IMR-90 (cell line): ENCODE data around the gene FCN1.

ENCODE experiments used
- BHLHE40 ChIP-seq: fragments of 150-350 bp; IDR thresholded peaks from 2 replicates; pipeline ENCODE4 v1.6.1; 2016; ENCODE audit warnings: mild to moderate bottlenecking, low read depth, low read length
- CHD1 ChIP-seq: IDR thresholded peaks from 2 replicates; pipeline ENCODE4 v1.6.1; 2012; ENCODE audit warnings: low read depth, low read length, improper control_type of control experiment
- MAZ ChIP-seq: IDR thresholded peaks from 2 replicates; pipeline ENCODE4 v1.6.1; 2012; ENCODE audit warnings: low read depth, mild to moderate bottlenecking, low read length, improper control_type of control experiment, moderate library complexity, borderline replicate concordance
- MXI1 ChIP-seq: IDR thresholded peaks from 2 replicates; pipeline ENCODE4 v1.6.1; 2012; ENCODE audit warnings: low read depth, mild to moderate bottlenecking, low read length, moderate library complexity, borderline replicate concordance
- NFE2L2 ChIP-seq: fragments of 150-350 bp; IDR thresholded peaks from 2 replicates; pipeline ENCODE4 v1.6.1; 2016; ENCODE audit warnings: low read depth, mild to moderate bottlenecking, low read length
- POLR2A ChIP-seq: IDR thresholded peaks from 2 replicates; pipeline ENCODE4 v1.6.1; 2012; ENCODE audit warnings: mild to moderate bottlenecking, low read depth, low read length
- RFX5 ChIP-seq: IDR thresholded peaks from 2 replicates; pipeline ENCODE4 v1.8.0; 2012; ENCODE audit warnings: low read depth, mild to moderate bottlenecking, low read length, moderate library complexity
- TF ChIP-seq, protein P1 (sequence below): conservative IDR thresholded peaks from 2 replicates; pipeline ENCODE4 v1.5.1; 2012; ENCODE audit warnings: mild to moderate bottlenecking, low read depth, low read length, improper control_type of control experiment
- TF ChIP-seq, protein P2 (sequence below): fragments of 150-350 bp; IDR thresholded peaks from 2 replicates; pipeline ENCODE4 v1.6.1; 2017; ENCODE audit warnings: mild to moderate bottlenecking, antibody characterized with exemption, low read length, low read depth

DNA sequence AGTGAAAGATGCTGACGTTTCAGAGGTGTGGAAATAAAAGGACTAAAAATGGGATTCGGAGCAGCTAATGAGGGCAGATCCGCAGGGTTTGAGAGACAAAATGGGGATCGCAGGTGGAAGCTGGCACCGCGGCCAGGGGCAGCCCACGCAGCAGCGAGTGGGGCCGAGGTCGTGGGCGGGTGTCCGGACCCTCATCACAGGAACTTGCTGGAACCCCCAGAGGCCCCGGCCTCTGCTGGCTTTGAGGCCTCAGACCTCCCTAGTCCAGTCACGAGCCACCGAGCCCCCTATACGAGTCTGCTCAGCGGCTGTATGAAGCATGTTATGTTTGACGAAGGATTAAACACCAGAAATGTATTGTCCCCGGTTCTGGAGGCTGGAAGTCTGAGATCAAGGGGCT is 45.8 kb upstream of the FCN1 start:
- TF ChIP-seq MXI1 (no peak), NFE2L2 (no peak), POLR2A (no peak), MAZ (no peak), RFX5 (no peak), CHD1 (no peak), BHLHE40 (no peak)
- TF ChIP-seq, protein P1, sequence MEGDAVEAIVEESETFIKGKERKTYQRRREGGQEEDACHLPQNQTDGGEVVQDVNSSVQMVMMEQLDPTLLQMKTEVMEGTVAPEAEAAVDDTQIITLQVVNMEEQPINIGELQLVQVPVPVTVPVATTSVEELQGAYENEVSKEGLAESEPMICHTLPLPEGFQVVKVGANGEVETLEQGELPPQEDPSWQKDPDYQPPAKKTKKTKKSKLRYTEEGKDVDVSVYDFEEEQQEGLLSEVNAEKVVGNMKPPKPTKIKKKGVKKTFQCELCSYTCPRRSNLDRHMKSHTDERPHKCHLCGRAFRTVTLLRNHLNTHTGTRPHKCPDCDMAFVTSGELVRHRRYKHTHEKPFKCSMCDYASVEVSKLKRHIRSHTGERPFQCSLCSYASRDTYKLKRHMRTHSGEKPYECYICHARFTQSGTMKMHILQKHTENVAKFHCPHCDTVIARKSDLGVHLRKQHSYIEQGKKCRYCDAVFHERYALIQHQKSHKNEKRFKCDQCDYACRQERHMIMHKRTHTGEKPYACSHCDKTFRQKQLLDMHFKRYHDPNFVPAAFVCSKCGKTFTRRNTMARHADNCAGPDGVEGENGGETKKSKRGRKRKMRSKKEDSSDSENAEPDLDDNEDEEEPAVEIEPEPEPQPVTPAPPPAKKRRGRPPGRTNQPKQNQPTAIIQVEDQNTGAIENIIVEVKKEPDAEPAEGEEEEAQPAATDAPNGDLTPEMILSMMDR, result no peak
- TF ChIP-seq, protein P2, sequence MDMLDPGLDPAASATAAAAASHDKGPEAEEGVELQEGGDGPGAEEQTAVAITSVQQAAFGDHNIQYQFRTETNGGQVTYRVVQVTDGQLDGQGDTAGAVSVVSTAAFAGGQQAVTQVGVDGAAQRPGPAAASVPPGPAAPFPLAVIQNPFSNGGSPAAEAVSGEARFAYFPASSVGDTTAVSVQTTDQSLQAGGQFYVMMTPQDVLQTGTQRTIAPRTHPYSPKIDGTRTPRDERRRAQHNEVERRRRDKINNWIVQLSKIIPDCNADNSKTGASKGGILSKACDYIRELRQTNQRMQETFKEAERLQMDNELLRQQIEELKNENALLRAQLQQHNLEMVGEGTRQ, result no peak
